K562 (cell line): Measurements from ENCODE around the gene ARHGAP30. TPM values are rescaled to one million over a fixed set of nuclear protein-coding genes. Genes with fewer than 3 reads are reported as not detected.

Experiments
- BCOR ChIP-seq: fragments of 450-650 bp; IDR thresholded peaks from 2 replicates; pipeline ENCODE4 v1.6.1; 2016
- ELF4 ChIP-seq: fragments of 450-650 bp; formaldehyde crosslinking; IDR thresholded peaks from 2 replicates; pipeline ENCODE4 v1.4.0; 2022; ENCODE audit warnings: missing genetic modification characterization
- MAFK ChIP-seq: IDR thresholded peaks from 2 replicates; pipeline ENCODE4 v1.6.1; 2011; ENCODE audit warnings: low read length, improper control_type of control experiment
- PKNOX1 ChIP-seq: fragments of 450-650 bp; IDR thresholded peaks from 2 replicates; pipeline ENCODE4 v1.6.1; 2016
- RFX5 ChIP-seq: IDR thresholded peaks from 2 replicates; pipeline ENCODE4 v1.6.1; 2011; ENCODE audit warnings: low read depth, mild to moderate bottlenecking, improper control_type of control experiment, low read length
- RNF2 ChIP-seq: sonication (generic); IDR thresholded peaks from 2 replicates; pipeline ENCODE4 v1.6.1; 2016
- SMARCA5 ChIP-seq: fragments of 450-650 bp; IDR thresholded peaks from 2 replicates; pipeline ENCODE4 v1.6.1; 2016
- SUPT5H ChIP-seq: fragments of 450-650 bp; IDR thresholded peaks from 2 replicates; pipeline ENCODE4 v1.6.1; 2016
- TBL1XR1 ChIP-seq, 2 experiments: IDR thresholded peaks; 2 replicates each; pipeline ENCODE4 v1.6.1; 2012; ENCODE audit warnings: improper control_type of control experiment in 2 of 2, low read length in 2 of 2, mild to moderate bottlenecking in 1 of 2
- THRAP3 ChIP-seq: fragments of 450-650 bp; IDR thresholded peaks from 2 replicates; pipeline ENCODE4 v1.6.1; 2016; ENCODE audit warnings: mild to moderate bottlenecking, inconsistent platforms, borderline replicate concordance
- XRCC4 ChIP-seq: IDR thresholded peaks from one replicate; pipeline ENCODE4 v1.6.1; 2011; ENCODE audit not compliant: insufficient read depth, insufficient read length; ENCODE audit errors: extremely low read depth
- ZMIZ1 ChIP-seq, 2 experiments: fragments of 150-350 bp in 1 of 2; IDR thresholded peaks; 2 replicates each; pipeline ENCODE4 v1.6.1; 2012 to 2016; ENCODE audit warnings: low read depth in 2 of 2, low read length in 2 of 2, mild to moderate bottlenecking in 1 of 2, moderate library complexity in 1 of 2
- ZNF197 ChIP-seq: fragments of 200-800 bp; sonication (Bioruptor generic); IDR thresholded peaks from 2 replicates; pipeline ENCODE4 v1.6.1; 2016; ENCODE audit warnings: low read depth, missing genetic modification characterization, missing compliant biosample characterization
- ZNF77 ChIP-seq: fragments of 250-450 bp; sonication (Bioruptor Pico); IDR thresholded peaks from 2 replicates; pipeline ENCODE4 v1.5.0; 2020
- polyA plus RNA-seq, 8 experiments: library from polyadenylated mRNA; depleted of rRNA in 4 of 8; stranded (reverse) in 5 of 8; unstranded in 3 of 8; fragments of >200 nt; fragmentation: Nextera tagmentation in 2 of 8; fragmentation: Illumina TruSeq in 1 of 8; extraction: Ambion mirVana in 2 of 8; extraction: Trizol in 1 of 8; gene quantifications; 2 replicates each; pipeline versions ENCODE4 v1.2.1 to v1.2.3, GENCODE V29; 2011 to 2014; ENCODE audit warnings: inconsistent platforms in 1 of 8, missing spikeins in 1 of 8
- total RNA-seq, 7 experiments: library from RNA; depleted of rRNA in 6 of 7; stranded (reverse); fragments of >200 nt in 6 of 7; fragmentation: Illumina TruSeq in 2 of 7; extraction: Trizol in 2 of 7; gene quantifications; 2 replicates each; pipeline versions ENCODE4 v1.2.1 to v1.2.3, GENCODE V29; 2011 to 2021; ENCODE audit warnings: low replicate concordance in 1 of 7
- TF ChIP-seq, protein P1 (sequence below): fragments of 450-650 bp; IDR thresholded peaks from 2 replicates; pipeline ENCODE4 v1.6.1; 2016; ENCODE audit warnings: low read depth

Gene ARHGAP30
- total and polyA plus RNA-seq, 9 of the 15 experiments (the other 6 are each of a cell fraction or from before 2014, with no cell fraction given) = 0.01 to 0.73 (median 0.12) TPM

DNA sequence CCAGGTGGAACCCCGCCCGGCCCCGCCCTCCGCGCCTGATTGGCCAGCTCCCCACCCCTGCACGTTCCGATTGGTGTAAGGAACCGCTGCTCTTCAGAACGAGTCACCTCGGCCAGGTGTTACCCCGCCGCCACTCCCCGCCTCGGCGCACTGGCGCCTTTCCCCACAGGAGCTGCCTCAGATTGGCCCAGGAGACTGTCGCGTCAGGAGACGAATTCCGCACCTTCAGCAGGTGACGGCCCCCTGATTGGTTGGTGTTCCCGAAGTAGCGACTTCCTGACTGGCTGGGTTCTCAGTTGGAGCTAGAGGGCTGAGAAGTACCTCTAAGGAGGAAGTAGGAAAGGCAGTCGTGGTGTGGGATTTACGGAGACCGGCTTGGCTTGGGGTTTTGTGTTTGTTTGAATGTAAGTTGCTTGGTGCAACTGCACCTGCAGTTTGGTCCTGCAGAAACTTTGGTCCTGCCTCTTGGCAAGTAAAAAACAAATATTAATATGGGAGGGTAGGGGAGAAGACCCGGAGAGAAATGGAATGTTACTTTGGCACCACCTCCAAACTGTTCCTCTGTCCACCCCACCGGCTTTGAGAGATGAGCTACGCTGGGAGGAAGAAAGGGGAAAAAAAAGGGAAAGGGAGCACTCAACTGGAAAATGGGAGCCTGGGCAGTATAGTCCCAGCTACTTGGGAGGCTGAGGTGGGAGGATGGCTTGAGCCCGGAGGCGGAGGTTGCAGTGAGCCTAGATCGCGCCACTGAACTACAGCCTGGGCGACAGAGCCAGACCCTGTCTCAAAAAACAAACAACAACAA lies 48.3 kb downstream of the ARHGAP30 start (continued):
- TF ChIP-seq, protein P1, sequence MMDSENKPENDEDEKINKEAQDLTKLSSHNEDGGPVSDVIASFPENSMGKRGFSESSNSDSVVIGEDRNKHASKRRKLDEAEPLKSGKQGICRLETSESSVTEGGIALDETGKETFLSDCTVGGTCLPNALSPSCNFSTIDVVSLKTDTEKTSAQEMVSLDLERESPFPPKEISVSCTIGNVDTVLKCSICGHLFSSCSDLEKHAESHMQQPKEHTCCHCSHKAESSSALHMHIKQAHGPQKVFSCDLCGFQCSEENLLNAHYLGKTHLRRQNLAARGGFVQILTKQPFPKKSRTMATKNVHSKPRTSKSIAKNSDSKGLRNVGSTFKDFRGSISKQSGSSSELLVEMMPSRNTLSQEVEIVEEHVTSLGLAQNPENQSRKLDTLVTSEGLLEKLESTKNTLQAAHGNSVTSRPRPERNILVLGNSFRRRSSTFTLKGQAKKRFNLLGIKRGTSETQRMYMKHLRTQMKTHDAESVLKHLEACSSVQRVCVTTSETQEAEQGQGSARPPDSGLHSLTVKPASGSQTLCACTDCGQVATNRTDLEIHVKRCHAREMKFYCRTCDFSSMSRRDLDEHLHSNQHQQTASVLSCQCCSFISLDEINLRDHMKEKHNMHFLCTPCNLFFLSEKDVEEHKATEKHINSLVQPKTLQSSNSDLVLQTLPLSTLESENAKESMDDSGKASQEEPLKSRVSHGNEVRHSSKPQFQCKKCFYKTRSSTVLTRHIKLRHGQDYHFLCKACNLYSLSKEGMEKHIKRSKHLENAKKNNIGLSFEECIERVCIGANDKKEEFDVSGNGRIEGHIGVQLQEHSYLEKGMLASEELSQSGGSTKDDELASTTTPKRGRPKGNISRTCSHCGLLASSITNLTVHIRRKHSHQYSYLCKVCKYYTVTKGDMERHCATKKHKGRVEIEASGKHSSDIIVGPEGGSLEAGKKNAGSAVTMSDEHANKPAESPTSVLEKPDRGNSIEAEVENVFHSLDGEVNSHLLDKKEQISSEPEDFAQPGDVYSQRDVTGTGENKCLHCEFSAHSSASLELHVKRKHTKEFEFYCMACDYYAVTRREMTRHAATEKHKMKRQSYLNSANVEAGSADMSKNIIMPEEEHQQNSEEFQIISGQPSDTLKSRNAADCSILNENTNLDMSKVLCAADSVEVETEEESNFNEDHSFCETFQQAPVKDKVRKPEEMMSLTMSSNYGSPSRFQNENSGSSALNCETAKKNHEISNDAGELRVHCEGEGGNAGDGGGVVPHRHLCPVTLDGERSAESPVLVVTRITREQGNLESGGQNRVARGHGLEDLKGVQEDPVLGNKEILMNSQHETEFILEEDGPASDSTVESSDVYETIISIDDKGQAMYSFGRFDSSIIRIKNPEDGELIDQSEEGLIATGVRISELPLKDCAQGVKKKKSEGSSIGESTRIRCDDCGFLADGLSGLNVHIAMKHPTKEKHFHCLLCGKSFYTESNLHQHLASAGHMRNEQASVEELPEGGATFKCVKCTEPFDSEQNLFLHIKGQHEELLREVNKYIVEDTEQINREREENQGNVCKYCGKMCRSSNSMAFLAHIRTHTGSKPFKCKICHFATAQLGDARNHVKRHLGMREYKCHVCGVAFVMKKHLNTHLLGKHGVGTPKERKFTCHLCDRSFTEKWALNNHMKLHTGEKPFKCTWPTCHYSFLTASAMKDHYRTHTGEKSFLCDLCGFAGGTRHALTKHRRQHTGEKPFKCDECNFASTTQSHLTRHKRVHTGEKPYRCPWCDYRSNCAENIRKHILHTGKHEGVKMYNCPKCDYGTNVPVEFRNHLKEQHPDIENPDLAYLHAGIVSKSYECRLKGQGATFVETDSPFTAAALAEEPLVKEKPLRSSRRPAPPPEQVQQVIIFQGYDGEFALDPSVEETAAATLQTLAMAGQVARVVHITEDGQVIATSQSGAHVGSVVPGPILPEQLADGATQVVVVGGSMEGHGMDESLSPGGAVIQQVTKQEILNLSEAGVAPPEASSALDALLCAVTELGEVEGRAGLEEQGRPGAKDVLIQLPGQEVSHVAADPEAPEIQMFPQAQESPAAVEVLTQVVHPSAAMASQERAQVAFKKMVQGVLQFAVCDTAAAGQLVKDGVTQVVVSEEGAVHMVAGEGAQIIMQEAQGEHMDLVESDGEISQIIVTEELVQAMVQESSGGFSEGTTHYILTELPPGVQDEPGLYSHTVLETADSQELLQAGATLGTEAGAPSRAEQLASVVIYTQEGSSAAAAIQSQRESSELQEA = peak; percentile 49; the same call in 1 of the 2 replicates
- TF ChIP-seq TBL1XR1 (IDR thresholded peaks at IDR 0.05; ENCODE audit: low read length in 2 of 2) (peak; percentile 12 to 39; a peak in 1 of 4 replicates), ZNF77 (CRISPR knock-in tag) (no peak), SUPT5H (peak; percentile 89), BCOR (peak; percentile 96), ELF4 (no peak), ZNF197 (CRISPR knock-in tag) (no peak), RNF2 (no peak), XRCC4 (no peak), ZMIZ1 (IDR thresholded peaks at IDR 0.05; ENCODE audit: low read depth in 2 of 2, low read length in 2 of 2) (peak in 1 of 2 experiments; percentile 68; a peak in 1 of 4 replicates), THRAP3 (peak; percentile 84; the same call in 1 of the 2 replicates), MAFK (peak; percentile 41; the same call in 1 of the 2 replicates), SMARCA5 (peak; percentile 92), RFX5 (peak; percentile 62; the same call in 1 of the 2 replicates), PKNOX1 (peak; percentile 97)
